ENCODE measurements around the gene CNNM4. TPM values are rescaled to one million over a fixed set of nuclear protein-coding genes. Genes with fewer than 3 reads are reported as not detected.

CNNM4 gene
- total RNA-seq, 2 experiments from 2014 or later, result 5.6 to 6.0 TPM

Small RNA genes within 50 kb of the gene (microRNA-seq; reads per million reads assigned to microRNA genes)
- not detected for gene MIR3127 (ENCODE audit: borderline microRNAs expressed, borderline replicate concordance)

Other genes starting within 250 kb of the CNNM4 start
- gene ARID5A, start 224.2 kb upstream of the CNNM4 start, total RNA-seq, result 100 to 1,000 TPM; 349 to 351 TPM
- gene KANSL3, start 122.6 kb upstream of the CNNM4 start, total RNA-seq, result 10 to 100 TPM; 33.0 to 37.5 TPM
- gene FER1L5, start 118.1 kb upstream of the CNNM4 start, total RNA-seq, result not detected
- gene LMAN2L, start 20.8 kb upstream of the CNNM4 start, total RNA-seq, result 1 to 10 TPM; 4.0 to 4.8 TPM
- gene CNNM3, start 55.4 kb downstream of the CNNM4 start, total RNA-seq, result 10 to 100 TPM; 17.3 to 19.9 TPM
- gene ANKRD23, start 83.1 kb downstream of the CNNM4 start, total RNA-seq, result 1 to 10 TPM; 3.3 to 4.2 TPM
- gene ANKRD39, start 97.1 kb downstream of the CNNM4 start, total RNA-seq, result 10 to 100 TPM; 25.0 to 27.3 TPM
- gene SEMA4C, start 109.2 kb downstream of the CNNM4 start, total RNA-seq, result 1 to 10 TPM; 7.7 to 8.5 TPM
- under 1 TPM; 0.17 to 0.35 TPM for gene FAM178B, start 225.7 kb downstream of the CNNM4 start, total RNA-seq